GM20431 (cell line): ENCODE data around the gene GTF3C1.
"Not testable (repeated sequence)": the region's sequence is repeated elsewhere in the genome, so short reads cannot be mapped to it uniquely, and the experiment has no call there.

Source experiments
- in situ Hi-C: fragments of 300-500 bp; cut with MseI, MboI; formaldehyde crosslinking; loops from one replicate; pipeline ENCODE4 v1.15.0; 2020; ENCODE audit warnings: low sequenced_read_pairs; ENCODE audit not compliant: unreplicated experiment

Gene GTF3C1

DNA sequence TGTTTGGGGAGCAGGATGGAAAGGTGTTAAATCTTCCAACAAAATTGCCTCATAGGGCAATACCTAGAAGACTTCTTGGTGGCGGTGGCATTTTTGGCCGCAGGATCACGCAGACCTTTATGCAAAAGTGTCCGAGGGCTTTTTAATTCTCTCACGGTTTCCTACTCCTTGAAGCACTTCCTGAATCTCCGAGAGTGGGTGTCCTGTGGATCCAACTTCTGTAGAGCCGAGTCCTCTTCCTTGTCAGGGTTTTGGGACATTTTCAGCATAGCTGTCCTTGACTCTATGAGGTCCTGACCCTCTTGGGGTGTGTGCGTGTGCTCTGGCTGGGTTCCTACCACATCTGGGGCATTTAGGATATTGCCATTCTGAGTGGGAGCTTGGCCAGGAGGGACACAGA is 116.1 kb downstream of the GTF3C1 start:
- in situ Hi-C loops: no loop called here

- in situ Hi-C loops: not testable (repeated sequence)
These were observed 116.5 kb downstream of the GTF3C1 start for GRCh38 chr16:27433191-27433590.

- in situ Hi-C loops: no loop called here
These were observed 117.2 kb downstream of the GTF3C1 start for GRCh38 chr16:27432558-27432957.

- in situ Hi-C loops: no loop called here
These were observed 117.8 kb downstream of the GTF3C1 start for GRCh38 chr16:27431773-27432532.

- in situ Hi-C loops: no loop called here
These were observed 118.7 kb downstream of the GTF3C1 start for GRCh38 chr16:27430923-27431484.

DNA sequence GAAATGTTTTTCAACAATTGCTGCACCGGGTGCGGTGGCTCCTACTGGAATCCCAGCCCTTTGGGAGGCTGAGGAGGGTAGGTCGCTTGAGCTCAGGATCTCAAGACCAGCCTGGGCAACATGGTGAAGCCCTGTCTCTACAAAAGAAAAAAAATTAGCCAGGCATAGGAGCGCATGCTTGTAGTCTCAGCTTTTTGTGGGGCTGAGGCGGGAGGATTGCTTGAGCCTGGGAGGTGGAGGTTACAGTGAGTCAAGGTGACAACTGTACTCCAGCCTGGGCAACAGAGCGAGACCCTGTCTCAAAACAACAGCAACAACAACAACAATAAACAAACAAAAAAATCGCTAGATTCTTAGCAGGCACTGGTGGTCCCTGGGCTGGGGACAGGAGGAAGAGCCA is 119.2 kb downstream of the GTF3C1 start:
- in situ Hi-C loops: no loop called here

DNA sequence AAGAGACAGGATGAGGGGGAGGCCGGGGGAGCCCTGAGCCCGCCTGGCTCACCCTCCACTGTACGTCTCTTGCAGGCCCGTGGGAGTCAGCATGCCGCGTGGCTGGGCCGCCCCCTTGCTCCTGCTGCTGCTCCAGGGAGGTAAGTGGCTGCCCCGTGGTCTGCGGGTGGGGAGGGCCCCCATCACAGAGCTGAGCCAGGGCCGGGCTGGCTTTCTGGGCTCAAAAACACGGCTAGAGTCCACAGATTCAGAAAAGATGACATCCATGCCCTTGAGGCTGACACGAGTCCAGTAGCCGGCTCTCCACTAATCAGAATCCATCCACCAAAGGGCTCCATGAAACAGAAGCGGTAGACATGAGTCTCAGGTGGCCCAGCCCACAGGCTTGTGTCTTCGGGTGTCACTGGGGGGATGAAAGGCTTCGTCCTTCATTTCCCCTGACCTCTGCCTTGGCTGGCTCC is 119.7 kb downstream of the GTF3C1 start:
- in situ Hi-C loops: no loop called here

GRCh38 chr16:27429330-27429871 is 120.3 kb downstream of the GTF3C1 start:
- in situ Hi-C loops: no loop called here

DNA sequence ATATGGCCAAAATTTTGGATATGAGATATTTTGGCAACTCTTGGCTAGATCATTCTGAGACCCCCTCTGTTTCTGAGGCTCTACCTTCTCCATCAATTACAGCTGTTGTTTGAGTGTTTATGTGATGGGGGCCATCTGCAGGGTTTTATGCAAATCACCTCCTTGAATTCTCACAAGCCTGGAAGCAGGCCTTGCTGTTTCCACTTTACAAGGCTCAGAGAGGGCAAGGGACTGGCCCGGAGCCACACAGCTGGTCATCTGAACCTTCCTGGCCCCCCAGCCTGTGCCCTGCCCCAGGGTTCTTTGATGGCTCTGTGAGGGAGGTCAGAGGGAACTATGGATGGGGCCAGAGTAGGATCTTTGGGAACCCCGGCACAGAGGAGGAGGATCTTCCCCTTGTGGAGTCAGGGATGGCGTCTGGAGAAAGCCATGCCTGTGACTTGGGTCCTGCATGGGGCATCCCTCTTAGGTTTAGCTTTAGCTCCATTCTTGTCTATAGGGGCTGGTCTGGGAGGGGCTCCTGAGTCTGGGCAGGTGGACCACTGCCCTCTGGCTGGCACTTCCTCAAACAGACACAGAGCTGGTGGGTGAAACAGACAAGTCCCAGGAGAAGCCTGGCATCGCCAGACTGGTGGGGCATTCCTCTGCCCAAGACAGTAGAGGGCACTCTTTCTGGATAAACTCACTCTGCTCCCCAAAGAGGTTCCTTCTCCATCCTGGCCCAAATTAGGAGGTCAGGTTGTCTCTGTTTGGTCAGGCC is 121.5 kb downstream of the GTF3C1 start:
- in situ Hi-C loops: no loop called here

- in situ Hi-C loops: no loop called here
These were observed 122.2 kb downstream of the GTF3C1 start for GRCh38 chr16:27427538-27427937.

- in situ Hi-C loops: no loop called here
These were observed 123.0 kb downstream of the GTF3C1 start for GRCh38 chr16:27426423-27427408.

GRCh38 chr16:27425961-27426360 is 123.8 kb downstream of the GTF3C1 start:
- in situ Hi-C loops: no loop called here

- in situ Hi-C loops: no loop called here
These were observed 124.8 kb downstream of the GTF3C1 start for GRCh38 chr16:27424772-27425498.

DNA sequence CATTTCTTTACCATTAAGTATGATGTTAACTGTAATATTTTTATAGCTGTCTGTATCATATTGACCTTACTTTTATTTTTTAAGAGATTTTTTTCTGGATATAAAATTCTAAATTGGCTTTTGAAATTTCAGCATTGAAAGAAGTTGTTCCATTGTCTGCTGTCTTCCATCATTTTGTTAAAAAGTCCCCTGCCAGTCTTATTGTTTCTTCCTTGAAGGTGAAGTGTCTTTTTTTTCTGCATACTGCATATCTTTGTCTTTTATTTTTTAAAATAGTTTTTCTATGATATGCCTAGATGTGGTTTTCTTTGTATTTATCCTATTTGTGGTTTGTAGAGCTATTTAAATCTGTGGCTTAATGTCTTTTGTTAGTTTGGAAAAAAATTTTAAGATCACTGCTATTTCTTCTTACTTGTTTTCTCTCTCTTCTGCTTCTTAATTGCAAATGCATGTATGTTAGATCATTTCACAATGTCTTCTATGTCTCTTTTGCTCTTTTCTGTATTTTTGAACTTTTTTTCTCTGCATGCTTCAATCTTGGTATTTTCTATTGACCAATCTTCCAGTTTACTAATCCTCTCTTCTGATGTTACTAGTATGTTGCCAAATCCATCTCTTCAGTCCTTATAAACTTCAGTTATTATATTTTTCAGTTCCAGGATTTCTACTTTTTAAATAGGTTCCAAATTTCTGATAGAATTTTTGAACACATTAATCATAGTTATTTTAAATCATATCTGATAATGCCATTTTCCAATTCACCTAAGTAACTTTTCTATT is 127.6 kb downstream of the GTF3C1 start:
- in situ Hi-C loops: no loop called here

DNA sequence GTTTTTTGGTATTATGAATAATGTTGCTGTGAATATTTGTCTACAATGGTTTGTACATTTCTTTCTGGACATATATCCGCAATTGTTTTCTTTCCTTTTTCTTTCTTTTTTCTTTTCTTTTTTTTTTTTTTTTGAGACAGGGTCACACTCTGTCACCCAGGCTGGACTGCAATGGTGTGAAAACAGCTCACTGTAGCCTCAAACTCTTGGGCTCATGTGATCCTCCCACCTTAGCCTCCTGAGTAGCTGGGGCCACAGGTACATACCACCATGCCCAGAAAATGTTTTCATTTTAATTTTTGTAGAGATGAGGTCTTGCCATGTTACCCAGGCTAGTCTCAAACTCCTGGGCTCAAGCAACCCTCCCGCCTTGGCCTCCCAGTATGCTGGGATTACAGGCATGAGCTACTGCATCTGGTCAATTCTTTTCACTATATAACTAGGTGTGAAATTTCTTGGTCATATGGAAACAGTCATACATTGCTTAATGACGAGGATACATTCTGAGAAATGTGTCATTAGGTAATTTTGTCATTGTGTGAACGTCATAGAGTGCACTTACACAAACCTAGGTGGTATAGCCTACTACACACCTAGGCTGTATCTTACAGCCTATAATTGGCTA is 132.6 kb downstream of the GTF3C1 start:
- in situ Hi-C loops: no loop called here

GRCh38 chr16:27414788-27415431 is 134.8 kb downstream of the GTF3C1 start:
- in situ Hi-C loops: no loop called here

GRCh38 chr16:27413956-27414355 is 135.8 kb downstream of the GTF3C1 start:
- in situ Hi-C loops: no loop called here
